WI38 (cell line): ENCODE data around the gene ZNF441.
A peak's percentile ranks its signal among the peaks of the same experiment; 100 is the strongest.

ENCODE experiments used
- H3K4me3 ChIP-seq: 2 replicates; pipeline ENCODE4 v1.5.1; 2011; ENCODE audit warnings: low read depth, mild to moderate bottlenecking, control low read depth, low read length
- TF ChIP-seq, protein P1 (sequence below): IDR thresholded peaks from 2 replicates; pipeline ENCODE4 v1.5.1; 2012; ENCODE audit warnings: low read depth, mild to moderate bottlenecking, control low read depth, low read length

ZNF441 gene

DNA sequence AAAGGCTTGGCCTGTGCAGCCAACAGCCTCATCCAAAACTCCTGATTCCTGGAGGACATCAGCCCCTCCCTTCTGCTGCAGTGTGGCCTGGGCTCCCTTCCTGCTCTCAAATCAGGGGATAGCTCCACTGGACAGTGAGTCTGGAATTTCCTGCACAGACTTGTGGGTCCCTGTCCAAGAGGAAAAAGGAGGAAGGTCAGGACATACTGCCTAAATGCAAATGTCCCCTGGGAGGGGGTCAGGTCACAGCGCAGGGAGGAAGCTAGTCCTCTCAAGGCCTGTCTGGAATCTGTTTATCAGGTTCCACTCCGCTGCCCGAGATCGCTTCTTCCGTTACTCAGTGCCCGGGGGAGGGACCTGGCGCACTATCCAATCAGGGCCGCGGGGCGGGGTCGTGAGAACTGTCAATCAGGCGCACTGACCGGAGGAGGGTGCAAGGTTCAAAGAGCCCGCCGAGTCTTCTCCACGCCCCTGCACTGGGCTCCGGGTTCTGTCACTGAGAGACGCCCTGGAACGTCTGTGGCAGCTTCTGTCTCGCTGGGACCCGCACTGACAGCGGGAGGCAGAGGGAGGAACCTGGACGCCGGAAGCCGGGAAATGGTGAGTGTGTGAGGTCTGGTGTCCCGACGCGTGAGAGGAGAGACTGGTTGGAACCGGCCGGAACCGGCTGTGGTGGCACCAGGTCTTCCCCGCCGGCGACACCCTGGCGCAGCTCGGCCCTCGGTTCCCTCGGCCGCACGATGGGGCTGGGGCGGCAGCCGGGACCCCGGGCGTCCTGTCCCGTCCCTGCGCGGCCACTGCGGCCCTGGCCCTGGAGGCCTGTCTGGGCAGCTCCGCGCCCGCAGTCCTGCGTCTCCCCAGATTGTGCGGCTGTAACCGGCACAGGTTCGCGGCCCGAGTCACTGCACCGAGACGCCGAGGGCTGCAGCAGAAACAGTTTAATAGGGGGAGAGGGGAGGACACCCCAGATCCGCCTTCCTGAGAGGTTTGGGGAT is at the start of gene ZNF441:
Gene ZNF441, plus strand, starts transcription at position 404 of the 995 bp plus-strand sequence. Its CDS starts 194 bp downstream, at position 598.
- peak within 1 kb of the TSS; percentile 84 for H3K4me3 ChIP-seq
- TF ChIP-seq, protein P1, sequence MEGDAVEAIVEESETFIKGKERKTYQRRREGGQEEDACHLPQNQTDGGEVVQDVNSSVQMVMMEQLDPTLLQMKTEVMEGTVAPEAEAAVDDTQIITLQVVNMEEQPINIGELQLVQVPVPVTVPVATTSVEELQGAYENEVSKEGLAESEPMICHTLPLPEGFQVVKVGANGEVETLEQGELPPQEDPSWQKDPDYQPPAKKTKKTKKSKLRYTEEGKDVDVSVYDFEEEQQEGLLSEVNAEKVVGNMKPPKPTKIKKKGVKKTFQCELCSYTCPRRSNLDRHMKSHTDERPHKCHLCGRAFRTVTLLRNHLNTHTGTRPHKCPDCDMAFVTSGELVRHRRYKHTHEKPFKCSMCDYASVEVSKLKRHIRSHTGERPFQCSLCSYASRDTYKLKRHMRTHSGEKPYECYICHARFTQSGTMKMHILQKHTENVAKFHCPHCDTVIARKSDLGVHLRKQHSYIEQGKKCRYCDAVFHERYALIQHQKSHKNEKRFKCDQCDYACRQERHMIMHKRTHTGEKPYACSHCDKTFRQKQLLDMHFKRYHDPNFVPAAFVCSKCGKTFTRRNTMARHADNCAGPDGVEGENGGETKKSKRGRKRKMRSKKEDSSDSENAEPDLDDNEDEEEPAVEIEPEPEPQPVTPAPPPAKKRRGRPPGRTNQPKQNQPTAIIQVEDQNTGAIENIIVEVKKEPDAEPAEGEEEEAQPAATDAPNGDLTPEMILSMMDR: no peak

DNA sequence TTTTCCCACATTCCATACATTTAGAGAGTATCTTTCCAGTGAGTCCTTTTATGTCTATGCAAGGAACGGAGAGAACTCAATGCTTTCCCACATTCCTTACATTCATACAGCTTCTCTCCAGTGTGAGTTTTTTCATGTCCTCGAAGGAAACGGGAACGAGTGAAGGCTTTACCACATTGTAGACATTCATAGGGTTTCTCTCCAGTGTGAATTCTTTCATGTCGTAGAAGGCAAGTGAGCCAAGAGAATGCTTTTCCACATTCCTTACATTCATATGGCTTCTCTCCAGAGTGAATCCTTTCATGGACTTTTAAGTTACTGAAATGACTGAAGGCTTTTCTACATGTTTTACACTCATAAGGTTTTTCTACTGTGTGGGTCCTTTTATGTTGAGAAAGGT is 45.1 kb upstream of the ZNF441 start:
- no peak overlapping the region for H3K4me3 ChIP-seq
- TF ChIP-seq, protein P1: no peak

DNA sequence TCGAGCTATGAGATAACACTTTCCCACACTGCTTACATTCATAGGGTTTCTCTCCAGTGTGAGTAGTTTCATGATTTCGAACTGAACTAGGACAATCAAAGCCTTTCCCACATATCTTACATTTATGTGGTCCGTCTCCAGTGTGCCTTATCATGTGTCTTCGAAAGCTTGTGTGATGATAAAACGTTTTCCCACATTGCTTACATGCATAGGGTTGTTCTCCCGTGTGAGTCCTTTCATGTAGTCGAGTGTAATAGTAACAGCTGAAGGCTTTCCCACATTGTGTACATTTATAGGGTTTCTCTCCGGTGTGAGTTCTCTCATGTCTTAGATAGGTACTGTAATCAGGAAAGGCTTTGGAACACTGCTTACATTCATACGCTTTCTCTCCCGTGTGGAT is 44.4 kb upstream of the ZNF441 start:
- no peak overlapping the region for H3K4me3 ChIP-seq
- TF ChIP-seq, protein P1: no peak

DNA sequence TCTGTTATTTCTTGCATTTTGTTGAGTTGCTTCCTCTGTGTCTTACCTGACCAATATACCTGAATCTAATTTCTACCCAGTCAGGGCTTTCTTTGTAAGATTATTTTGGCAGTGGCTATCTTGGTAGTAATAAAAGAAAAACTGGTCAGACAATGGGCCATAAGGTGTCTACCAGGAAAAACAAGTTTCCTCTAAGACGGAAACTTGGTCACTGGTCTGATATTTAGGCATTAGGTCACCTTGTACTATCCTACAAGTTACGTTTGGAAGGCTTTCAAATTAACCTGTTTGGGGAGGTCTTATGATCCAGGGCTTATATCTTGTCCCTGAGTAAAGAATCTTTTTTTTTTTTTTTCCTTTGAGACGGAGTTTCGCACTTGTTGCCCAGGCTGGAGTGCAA is 37.2 kb upstream of the ZNF441 start:
- TF ChIP-seq, protein P1: no peak
- no peak overlapping the region for H3K4me3 ChIP-seq

DNA sequence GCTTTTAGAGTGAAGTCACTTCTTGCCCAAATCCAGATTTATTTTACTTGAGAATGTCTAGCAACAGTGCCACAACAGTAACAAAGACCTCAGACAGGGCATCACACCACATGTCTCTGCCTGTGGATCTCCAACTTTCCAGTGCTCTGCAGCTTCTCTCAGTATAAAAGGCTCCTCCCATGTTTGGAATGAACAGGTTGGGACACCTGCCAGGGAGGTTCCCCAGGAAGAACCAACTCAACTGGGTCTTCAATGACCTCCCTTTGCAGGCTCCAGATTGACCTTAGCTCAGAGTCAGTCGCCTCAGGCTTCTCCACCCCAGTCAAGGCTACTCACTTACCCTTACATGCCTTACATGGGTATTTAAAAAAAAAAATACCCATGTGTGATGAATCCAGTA is 31.4 kb upstream of the ZNF441 start:
- no peak overlapping the region for H3K4me3 ChIP-seq
- TF ChIP-seq, protein P1: no peak

DNA sequence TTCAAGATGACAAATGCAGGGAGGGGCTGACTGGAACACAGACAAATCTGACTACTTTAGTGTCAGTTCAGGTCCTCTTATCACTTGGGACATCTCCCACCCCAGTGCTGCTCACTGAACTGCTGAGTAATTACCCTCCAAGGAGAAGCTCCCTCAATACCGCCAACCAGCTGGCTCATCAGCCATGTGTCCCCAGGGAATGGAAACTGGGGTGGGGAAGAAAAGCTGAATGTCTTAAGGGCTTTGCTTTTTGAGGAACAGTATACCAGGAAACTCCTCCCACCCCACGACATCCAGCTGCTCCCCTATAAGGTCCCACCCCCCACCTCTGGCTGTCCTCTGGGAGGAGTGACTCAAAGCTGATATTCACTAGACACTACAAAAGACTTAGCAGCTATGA is 30.1 kb upstream of the ZNF441 start:
- no peak overlapping the region for H3K4me3 ChIP-seq
- TF ChIP-seq, protein P1: no peak
